Heart right ventricle (tissue), 16 donors: ENCODE results near the gene CLMP. TPM values are rescaled to one million over a fixed set of nuclear protein-coding genes. Genes with fewer than 3 reads are reported as not detected.

Experiments
- ATAC-seq, 8 donors: fragments of 200-7000 bp; cut with Tn5 transposase; one replicate each; pipeline ENCODE4 v1.9.1; 2020; ENCODE audit warnings: mild to moderate bottlenecking in 8 of 8, moderate library complexity in 8 of 8, moderate number of reproducible peaks in 1 of 8
- DNase-seq, 2 donors: peaks; one replicate each; pipeline ENCODE4 v3.0.0-alpha.2; 2020
- H3K27ac ChIP-seq, 10 donors: fragments of 200-600 bp; sonication (generic) in 2 of 10; one replicate each; pipeline versions ENCODE4 v1.5.0 to v1.8.0; 2020 to 2022; ENCODE audit warnings: mild to moderate bottlenecking in 3 of 10
- H3K27me3 ChIP-seq, 7 donors: fragments of 200-600 bp; one replicate each; pipeline ENCODE4 v1.8.0; 2021 to 2022; ENCODE audit warnings: mild to moderate bottlenecking in 2 of 7
- H3K36me3 ChIP-seq, 9 donors: fragments of 200-600 bp; sonication (generic) in 1 of 9; one replicate each; pipeline versions ENCODE4 v1.5.0 to v1.8.0; 2020 to 2022; ENCODE audit warnings: mild to moderate bottlenecking in 2 of 9
- H3K4me1 ChIP-seq, 9 donors: fragments of 200-600 bp; sonication (generic) in 1 of 9; one replicate each; pipeline versions ENCODE4 v1.5.0 to v1.8.0; 2020 to 2022; ENCODE audit warnings: mild to moderate bottlenecking in 4 of 9
- H3K4me3 ChIP-seq, 10 donors: fragments of 200-600 bp; sonication (generic) in 2 of 10; one replicate each; pipeline versions ENCODE4 v1.5.0 to v1.8.0; 2020 to 2022; ENCODE audit warnings: mild to moderate bottlenecking in 7 of 10, moderate library complexity in 2 of 10
- H3K9me3 ChIP-seq, 11 donors: fragments of 200-600 bp in 10 of 11; sonication (generic) in 2 of 11; one replicate each; pipeline versions ENCODE4 v1.5.0 to v1.8.0; 2013 to 2022; ENCODE audit warnings: mild to moderate bottlenecking in 2 of 11, control low read depth in 1 of 11, moderate library complexity in 1 of 11
- WGBS, 2 donors: extraction: QIAGEN DNeasy Blood & Tissue Kit; methylation state at CpG; one replicate each; pipeline ENCODE4 v1.1.7; 2013; ENCODE audit warnings: inconsistent platforms in 1 of 2; 5-methylcytosine and 5-hydroxymethylcytosine counted together
- intact Hi-C, 10 donors: fragments of 100-400 bp; cut with DNase I; formaldehyde crosslinking; loops; one replicate each; pipeline versions ENCODE4 v1.11.1 to v1.14.2; 2022
- polyA plus RNA-seq, 2 donors: library from polyadenylated mRNA; stranded (reverse); fragments of 200-250 nt; gene quantifications; one replicate each; pipeline ENCODE4 v1.2.3, GENCODE V29; 2013
- total RNA-seq, 10 donors: library from RNA; stranded (reverse); fragmentation: NEBNext Ultra II Directional in 3 of 10; extraction: Animal tissue kit (Norgen Biotek cat#: 25700) in 3 of 10; gene quantifications; one replicate each; pipeline versions ENCODE4 v1.2.1 to v1.2.4, GENCODE V29; 2021 to 2023
- TF ChIP-seq, protein P1 (sequence below), 9 donors: fragments of 200-600 bp; sonication (generic) in 2 of 9; IDR thresholded peaks; one replicate each; pipeline versions ENCODE4 v1.5.0 to v1.8.0; 2021 to 2022; ENCODE audit warnings: antibody characterized with exemption in 9 of 9, mild to moderate bottlenecking in 5 of 9, moderate library complexity in 1 of 9
- donor health status: Arrhythmogenic right ventricular cardiomyopathy.
- donor health status: ischemic (EF 13 %, LVEDD 7.1; RV severe dilation, severe dysfunction).
- donor health status: healthy with polysubstance abuse.
- donor health status: DM: no; HTN: yes; CAD: no.
- donor health status: DM: no; HTN: no; CAD: no.
- donor health status: ischemic (EF 25% LVEDD 6.9; RV normal size, moderate dysfunction).
- donor health status: ischemic (EF 25% LVEDD 5.7; RV mildly dilated, moderate dysfunction).
- donor health status: healthy.
- donor health status: DM: yes; HTN: yes; CAD: no.
- donor health status: Ischemic cardiomyopathy.
- donor health status: ischemic (EF 35%, LVEDD 5.7; RV mildly dilated, moderate dysfunction).
- donor health status: nonischemic (EF 11% LVEDD 7.7; RV severe dilation, severe dysfunction).
- donor health status: DM: yes; HTN: yes; CAD: no.
- donor health status: PGD.
- donor health status: ischemic (EF 29% LVEDD 5.4; RV normal size, mild dysfunction).
- donor health status: nonischemic (EF 23%, LVEDD 6.1; RV moderate dilation, normal function).

The CLMP gene
- total and polyA plus RNA-seq, 12 donors, result 1.9 to 16.9 (median 5.2) TPM

DNA sequence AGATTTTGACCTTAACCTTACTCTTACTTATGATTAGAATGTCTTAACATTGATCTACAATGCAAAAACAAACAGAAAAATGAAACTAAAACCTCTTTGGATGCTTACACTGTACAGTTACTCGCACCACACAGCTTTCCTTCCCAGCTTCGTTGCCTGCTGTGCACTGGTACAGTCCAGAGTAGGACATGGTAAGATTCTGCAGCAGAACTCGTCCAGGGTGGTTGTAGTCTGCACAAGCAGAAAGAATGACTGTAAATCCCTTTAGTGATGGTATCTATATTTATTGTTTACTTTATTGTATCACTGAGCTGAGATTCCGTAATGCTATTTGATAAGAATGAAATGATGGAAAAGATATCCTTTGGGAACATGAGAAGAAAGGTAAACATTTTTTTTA, 112.1 kb downstream of the CLMP start:
- intact Hi-C loops, result no loop called here
- no peaks in the 10 kb centered on the region for H3K36me3 ChIP-seq
- TF ChIP-seq, protein P1, sequence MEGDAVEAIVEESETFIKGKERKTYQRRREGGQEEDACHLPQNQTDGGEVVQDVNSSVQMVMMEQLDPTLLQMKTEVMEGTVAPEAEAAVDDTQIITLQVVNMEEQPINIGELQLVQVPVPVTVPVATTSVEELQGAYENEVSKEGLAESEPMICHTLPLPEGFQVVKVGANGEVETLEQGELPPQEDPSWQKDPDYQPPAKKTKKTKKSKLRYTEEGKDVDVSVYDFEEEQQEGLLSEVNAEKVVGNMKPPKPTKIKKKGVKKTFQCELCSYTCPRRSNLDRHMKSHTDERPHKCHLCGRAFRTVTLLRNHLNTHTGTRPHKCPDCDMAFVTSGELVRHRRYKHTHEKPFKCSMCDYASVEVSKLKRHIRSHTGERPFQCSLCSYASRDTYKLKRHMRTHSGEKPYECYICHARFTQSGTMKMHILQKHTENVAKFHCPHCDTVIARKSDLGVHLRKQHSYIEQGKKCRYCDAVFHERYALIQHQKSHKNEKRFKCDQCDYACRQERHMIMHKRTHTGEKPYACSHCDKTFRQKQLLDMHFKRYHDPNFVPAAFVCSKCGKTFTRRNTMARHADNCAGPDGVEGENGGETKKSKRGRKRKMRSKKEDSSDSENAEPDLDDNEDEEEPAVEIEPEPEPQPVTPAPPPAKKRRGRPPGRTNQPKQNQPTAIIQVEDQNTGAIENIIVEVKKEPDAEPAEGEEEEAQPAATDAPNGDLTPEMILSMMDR (IDR thresholded peaks at IDR 0.05), result no peak
- 51 to 60% methylated on average over 4 of the region's 4 CpGs for WGBS, 2 donors
- H3K4me1 ChIP-seq, result peaks cover 6 to 23% (median 15%) of the 10 kb centered on the region in 9 donors
- no peak for DNase-seq
- H3K27me3 ChIP-seq, result no peaks in the 10 kb centered on the region
- H3K4me3 ChIP-seq, result peak overlapping the region in 3 of 10 donors; percentile 4 to 5 (median 5)
- ATAC-seq, result peak in 5 of 8 donors; percentile 44 to 76 (median 57)
- H3K27ac ChIP-seq, result peak overlapping the region in 9 of 10 donors; percentile 33 to 70 (median 57)
- peaks cover 0 to 7% (median 0%) of the 10 kb centered on the region in 11 donors for H3K9me3 ChIP-seq

DNA sequence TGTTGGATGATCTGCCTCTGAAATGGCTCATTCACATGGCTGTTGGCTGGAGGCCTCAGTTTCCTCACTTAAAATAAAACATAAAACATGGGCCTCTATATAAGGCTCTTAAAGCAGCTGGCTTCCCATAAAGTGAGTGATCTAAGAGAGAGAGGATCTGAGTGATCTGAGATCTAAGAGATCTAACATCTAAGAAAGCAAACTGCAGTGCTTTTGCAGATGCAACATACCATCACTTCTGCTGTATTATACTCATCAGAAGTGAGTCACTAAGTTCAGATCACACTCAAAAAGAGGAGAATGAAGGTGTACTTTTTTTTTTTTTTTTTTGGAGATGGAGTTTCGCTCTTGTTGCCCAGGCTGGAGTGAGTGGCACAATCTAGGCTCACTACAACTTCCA, 115.0 kb downstream of the CLMP start:
- 100% methylated on average over 1 of the region's 1 CpG for WGBS, 2 donors

DNA sequence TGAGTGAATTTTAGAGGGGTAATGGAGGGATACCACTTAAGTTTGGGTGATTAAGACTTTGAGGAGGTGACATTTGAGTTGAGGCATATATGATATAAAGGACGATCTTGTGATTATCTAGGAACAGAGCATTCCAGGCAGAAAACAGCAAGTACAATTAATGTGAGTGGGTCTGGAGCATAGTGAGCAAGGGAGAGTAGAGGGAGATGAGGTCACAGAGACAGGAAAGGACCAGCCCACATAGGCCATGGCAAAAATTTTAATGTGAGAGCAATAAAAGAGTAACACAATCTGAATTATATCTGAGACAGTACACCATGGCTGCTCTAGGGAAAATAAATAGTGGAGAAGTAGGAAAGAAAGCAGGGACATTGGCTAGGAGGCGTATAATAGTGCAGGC, 118.6 kb downstream of the CLMP start:
- no peak overlapping the region for H3K27ac ChIP-seq
- H3K4me1 ChIP-seq, result peaks cover 0 to 15% (median 0%) of the 10 kb centered on the region in 9 donors
- H3K9me3 ChIP-seq, result no peaks in the 10 kb centered on the region
- peaks cover 0 to 18% (median 0%) of the 10 kb centered on the region in 9 donors for H3K36me3 ChIP-seq
- TF ChIP-seq, protein P1 (IDR thresholded peaks at IDR 0.05), result no peak
- DNase-seq (no peak), ATAC-seq (no peak)
- intact Hi-C loops, result no loop called here
- WGBS, 2 donors, result 84 to 85% methylated on average over 2 of the region's 2 CpGs
- no peak overlapping the region for H3K4me3 ChIP-seq
- no peaks in the 10 kb centered on the region for H3K27me3 ChIP-seq

More for the DNA sequence above, 115.0 kb downstream of the CLMP start:
- Histone ChIP-seq H3K4me1 (peaks cover 6 to 23% (median 15%) of the 10 kb centered on the region in 9 donors), H3K27me3 (no peaks in the 10 kb centered on the region), H3K27ac (no peak overlapping the region), H3K9me3 (peaks cover 0 to 7% (median 0%) of the 10 kb centered on the region in 11 donors), H3K4me3 (no peak overlapping the region), H3K36me3 (peaks cover 0 to 1% (median 0%) of the 10 kb centered on the region in 9 donors)
- ATAC-seq, result no peak
- no peak for DNase-seq
- TF ChIP-seq, protein P1 (IDR thresholded peaks at IDR 0.05), result no peak
- intact Hi-C loops, result no loop called here

DNA sequence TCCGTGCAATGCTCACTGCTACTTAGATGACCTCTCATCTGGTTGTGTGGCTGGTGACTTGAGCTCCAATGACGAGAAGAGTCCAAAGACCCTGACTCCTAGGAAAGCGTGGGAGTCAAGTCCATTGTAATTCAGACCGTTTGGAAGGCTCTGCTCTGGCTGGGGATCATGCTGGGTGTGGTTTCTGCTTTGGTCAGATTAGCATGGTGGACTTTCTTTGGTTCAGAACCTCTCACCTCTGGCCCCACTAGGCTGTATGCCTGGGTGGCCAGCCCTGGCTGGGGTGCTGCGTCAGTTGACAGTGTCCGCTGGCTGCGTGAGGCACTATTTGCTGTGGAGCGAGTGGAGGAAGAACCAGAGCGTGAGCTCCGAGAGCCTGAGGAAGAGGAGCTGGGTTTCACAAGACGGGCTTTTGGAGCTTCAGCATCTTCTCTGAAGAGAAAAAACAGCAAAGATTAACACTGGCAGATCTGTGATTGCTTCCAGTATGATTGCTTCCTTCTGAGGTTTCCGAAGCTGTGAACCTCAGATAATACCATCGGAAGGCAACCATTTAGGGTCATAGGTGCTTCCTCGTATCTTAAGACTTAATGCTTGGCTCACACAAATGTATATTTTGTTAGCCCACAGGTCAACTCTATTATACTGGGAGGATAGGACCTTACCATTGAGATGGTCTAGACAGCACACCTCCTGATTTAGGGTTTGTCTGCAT, 121.5 kb downstream of the CLMP start:
- no peak overlapping the region for H3K4me3 ChIP-seq
- TF ChIP-seq, protein P1 (IDR thresholded peaks at IDR 0.05), result no peak
- DNase-seq (no peak), ATAC-seq (peak in 3 of 8 donors; percentile 31 to 53 (median 42))
- no peaks in the 10 kb centered on the region for H3K27me3 ChIP-seq
- peaks cover 0 to 45% (median 0%) of the 10 kb centered on the region in 9 donors for H3K4me1 ChIP-seq
- intact Hi-C loops, result no loop called here
- H3K27ac ChIP-seq, result no peak overlapping the region
- 92 to 93% methylated on average over 14 of the region's 14 CpGs for WGBS, 2 donors
- H3K9me3 ChIP-seq, result no peaks in the 10 kb centered on the region
- H3K36me3 ChIP-seq, result peaks cover 0 to 18% (median 0%) of the 10 kb centered on the region in 9 donors
